Trophoblast cell (in vitro differentiated cells and primary cell): ENCODE data around the gene RAVER2.

Source experiments
- DNase-seq, 2 donors: peaks; one replicate each; pipeline ENCODE4 v3.0.0-alpha.2; 2016
- H2AFZ ChIP-seq: 2 replicates; pipeline ENCODE4 v1.6.1; 2013; ENCODE audit warnings: low read length, moderate library complexity, mild to moderate bottlenecking; ENCODE audit not compliant: insufficient read depth, poor library complexity
- H2AK5ac ChIP-seq: 2 replicates; pipeline ENCODE4 v1.6.1; 2013; ENCODE audit warnings: mild to moderate bottlenecking, low read length
- H2BK120ac ChIP-seq: 2 replicates; pipeline ENCODE4 v1.6.1; 2013; ENCODE audit warnings: low read length, mild to moderate bottlenecking, moderate library complexity; ENCODE audit not compliant: insufficient read depth, poor library complexity
- H2BK12ac ChIP-seq: 2 replicates; pipeline ENCODE4 v1.6.1; 2013; ENCODE audit warnings: mild to moderate bottlenecking, low read length, moderate library complexity
- H2BK5ac ChIP-seq: 2 replicates; pipeline ENCODE4 v1.6.1; 2013; ENCODE audit warnings: low read length, low read depth, moderate library complexity, mild to moderate bottlenecking; ENCODE audit not compliant: poor library complexity
- H3K14ac ChIP-seq: 2 replicates; pipeline ENCODE4 v1.6.1; 2013; ENCODE audit warnings: mild to moderate bottlenecking, low read length
- H3K18ac ChIP-seq: 2 replicates; pipeline ENCODE4 v1.6.1; 2013; ENCODE audit warnings: mild to moderate bottlenecking, low read length
- H3K23ac ChIP-seq: 2 replicates; pipeline ENCODE4 v1.6.1; 2013; ENCODE audit warnings: low read length
- H3K27ac ChIP-seq: 2 replicates; pipeline ENCODE4 v1.5.1; 2013; ENCODE audit warnings: low read depth, mild to moderate bottlenecking, inconsistent platforms, low read length, moderate library complexity
- H3K27me3 ChIP-seq: 2 replicates; pipeline ENCODE4 v1.6.1; 2013; ENCODE audit warnings: inconsistent platforms, mild to moderate bottlenecking, low read length, moderate library complexity; ENCODE audit not compliant: insufficient read depth
- H3K36me3 ChIP-seq, 2 experiments: 1 replicate in 1 of 2; 2 replicates in 1 of 2; pipeline ENCODE4 v1.6.1; 2013; ENCODE audit warnings: low read length in 2 of 2, mild to moderate bottlenecking in 2 of 2, moderate library complexity in 1 of 2; ENCODE audit not compliant: insufficient read depth in 2 of 2, control insufficient read depth in 1 of 2
- H3K4ac ChIP-seq: 2 replicates; pipeline ENCODE4 v1.6.1; 2013; ENCODE audit warnings: low read depth, mild to moderate bottlenecking, low read length, moderate library complexity
- H3K4me1 ChIP-seq, 2 experiments: 1 replicate in 1 of 2; 2 replicates in 1 of 2; pipeline ENCODE4 v1.6.1; 2013; ENCODE audit warnings: low read length in 2 of 2, mild to moderate bottlenecking in 2 of 2, moderate library complexity in 1 of 2; ENCODE audit not compliant: insufficient read depth in 2 of 2, control insufficient read depth in 1 of 2
- H3K4me2 ChIP-seq: 2 replicates; pipeline ENCODE4 v1.6.1; 2013; ENCODE audit warnings: inconsistent platforms, mild to moderate bottlenecking, low read length, moderate library complexity
- H3K4me3 ChIP-seq: 2 replicates; pipeline ENCODE4 v1.5.1; 2013; ENCODE audit warnings: mild to moderate bottlenecking, low read depth, low read length, inconsistent platforms
- H3K79me1 ChIP-seq: one replicate; pipeline ENCODE4 v1.6.1; 2013; ENCODE audit warnings: low read length
- H3K79me2 ChIP-seq: 2 replicates; pipeline ENCODE4 v1.6.1; 2013; ENCODE audit warnings: low read length, mild to moderate bottlenecking; ENCODE audit not compliant: control insufficient read depth, insufficient read depth, poor library complexity
- H3K9ac ChIP-seq: 2 replicates; pipeline ENCODE4 v1.6.1; 2013; ENCODE audit warnings: mild to moderate bottlenecking, low read length
- H3K9me3 ChIP-seq: 2 replicates; pipeline ENCODE4 v1.6.1; 2013; ENCODE audit warnings: low read depth, mild to moderate bottlenecking, control low read depth, inconsistent platforms, low read length; ENCODE audit not compliant: insufficient read depth
- H4K12ac ChIP-seq: 2 replicates; pipeline ENCODE4 v1.6.1; 2013; ENCODE audit warnings: low read depth, mild to moderate bottlenecking, low read length, moderate library complexity
- H4K8ac ChIP-seq: 2 replicates; pipeline ENCODE4 v1.6.1; 2013; ENCODE audit warnings: low read depth, mild to moderate bottlenecking, low read length, moderate library complexity
- H4K91ac ChIP-seq: one replicate; pipeline ENCODE4 v1.6.1; 2013; ENCODE audit warnings: low read depth, mild to moderate bottlenecking, low read length, moderate library complexity
- WGBS: extraction: QIAGEN DNeasy Blood & Tissue Kit; methylation state at CpG from one replicate; pipeline ENCODE4 v1.1.7; 2013; ENCODE audit warnings: missing lambda C conversion rate; ENCODE audit not compliant: insufficient read length, insufficient coverage; ENCODE audit errors: extremely low coverage; 5-methylcytosine and 5-hydroxymethylcytosine counted together

RAVER2 gene

DNA sequence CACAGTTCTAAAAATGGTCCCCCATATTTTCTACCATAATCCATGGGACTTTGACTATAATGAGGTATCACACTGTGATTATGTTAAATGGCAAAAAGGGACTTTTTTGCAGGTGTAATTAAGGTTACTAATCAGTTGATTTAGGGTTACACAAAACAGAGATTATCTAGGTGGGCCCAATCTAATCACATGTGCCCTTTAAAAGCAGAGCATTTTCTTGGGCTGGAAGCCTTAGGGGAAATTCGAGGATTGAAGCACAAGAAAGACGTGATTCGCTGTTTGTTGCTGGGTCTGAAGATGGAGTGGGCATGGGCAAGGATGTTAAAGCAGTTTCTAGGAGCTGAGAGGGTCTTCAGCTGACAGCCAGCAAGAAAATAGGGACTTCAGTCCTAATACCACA, 13.4 kb downstream of the RAVER2 start:
- no peaks in the 10 kb centered on the region for H3K27me3 ChIP-seq
- no peak overlapping the region for H3K27ac ChIP-seq
- no CpG with 5 or more reads among the region's 3 CpGs for WGBS
- H4K12ac ChIP-seq, result no peak overlapping the region
- no peaks in the 10 kb centered on the region for H3K36me3 ChIP-seq
- no peak overlapping the region for H3K4me2 ChIP-seq
- no peak for DNase-seq
- H3K23ac ChIP-seq, result no peak overlapping the region
- no peak overlapping the region for H2BK5ac ChIP-seq
- no peak overlapping the region for H2BK120ac ChIP-seq
- H3K79me1 ChIP-seq, result no peaks in the 10 kb centered on the region
- H3K4ac ChIP-seq, result no peak overlapping the region
- no peak overlapping the region for H2AK5ac ChIP-seq
- H3K4me1 ChIP-seq, result no peaks in the 10 kb centered on the region
- H3K4me3 ChIP-seq, result no peak overlapping the region
- H3K79me2 ChIP-seq, result no peaks in the 10 kb centered on the region
- H3K14ac ChIP-seq, result no peak overlapping the region
- H3K9me3 ChIP-seq, result no peaks in the 10 kb centered on the region
- no peak overlapping the region for H2AFZ ChIP-seq
- H2BK12ac ChIP-seq, result no peak overlapping the region
- H4K8ac ChIP-seq, result no peak overlapping the region
- H3K9ac ChIP-seq, result no peak overlapping the region
- no peak overlapping the region for H3K18ac ChIP-seq
- no peak overlapping the region for H4K91ac ChIP-seq

DNA sequence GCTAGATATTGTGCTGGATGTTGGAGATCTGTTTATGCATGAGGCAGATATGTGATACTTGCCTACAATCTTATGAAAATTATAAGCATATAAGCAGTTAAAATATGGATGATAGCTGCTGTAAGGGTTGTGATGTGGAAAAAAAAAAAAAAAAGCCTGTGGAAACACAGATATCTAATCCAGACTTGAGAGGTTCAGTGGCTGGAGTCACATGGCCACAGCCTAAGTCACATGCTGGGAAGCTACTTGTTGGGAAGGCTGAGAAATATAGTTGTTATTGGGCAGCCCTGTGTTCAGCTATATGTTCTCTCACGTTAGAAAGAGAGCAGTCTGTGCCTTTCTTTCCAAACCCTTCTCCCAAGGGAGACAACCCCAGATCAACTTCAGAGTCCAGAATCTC, 15.1 kb downstream of the RAVER2 start:
- Histone ChIP-seq H4K12ac (no peak overlapping the region), H3K14ac (no peak overlapping the region), H3K9ac (no peak overlapping the region), H2BK120ac (no peak overlapping the region), H3K23ac (no peak overlapping the region), H3K4me3 (no peak overlapping the region), H3K79me1 (no peaks in the 10 kb centered on the region), H2BK12ac (no peak overlapping the region), H3K79me2 (no peaks in the 10 kb centered on the region), H2BK5ac (no peak overlapping the region), H2AK5ac (no peak overlapping the region), H4K8ac (no peak overlapping the region), H2AFZ (no peak overlapping the region), H3K4me1 (no peaks in the 10 kb centered on the region), H3K4ac (no peak overlapping the region), H4K91ac (no peak overlapping the region), H3K4me2 (no peak overlapping the region), H3K27me3 (no peaks in the 10 kb centered on the region), H3K9me3 (no peaks in the 10 kb centered on the region), H3K27ac (no peak overlapping the region), H3K36me3 (no peaks in the 10 kb centered on the region), H3K18ac (no peak overlapping the region)
- no CpG with 5 or more reads among the region's 1 CpG for WGBS
- no peak for DNase-seq

DNA sequence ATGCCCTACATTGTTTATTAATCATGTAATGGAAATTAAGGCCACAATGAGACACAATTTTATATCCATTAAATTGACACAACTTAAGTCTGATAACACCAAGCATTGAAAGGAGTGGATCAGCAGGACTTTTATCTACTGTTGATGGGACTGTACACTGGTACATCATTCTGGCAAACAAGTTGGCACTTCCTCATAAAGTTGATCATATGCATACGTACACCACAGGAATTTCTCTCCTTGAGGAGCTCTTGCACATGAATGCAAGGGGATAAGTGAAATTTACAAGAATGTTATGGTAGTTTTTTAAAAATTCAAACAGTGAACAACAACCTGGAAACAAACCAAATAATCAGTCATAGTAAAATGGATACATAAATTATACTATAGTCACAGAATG, 20.1 kb downstream of the RAVER2 start:
- Histone ChIP-seq H3K4me1 (no peaks in the 10 kb centered on the region), H2BK12ac (no peak overlapping the region), H3K9ac (no peak overlapping the region), H2BK5ac (no peak overlapping the region), H4K91ac (no peak overlapping the region), H4K12ac (no peak overlapping the region), H2AK5ac (no peak overlapping the region), H3K23ac (no peak overlapping the region), H3K27ac (no peak overlapping the region), H3K79me2 (no peaks in the 10 kb centered on the region), H3K14ac (no peak overlapping the region), H2BK120ac (no peak overlapping the region), H3K18ac (no peak overlapping the region), H3K4me2 (no peak overlapping the region), H3K4ac (no peak overlapping the region), H3K27me3 (no peaks in the 10 kb centered on the region), H3K4me3 (no peak overlapping the region), H2AFZ (no peak overlapping the region), H3K9me3 (no peaks in the 10 kb centered on the region), H3K79me1 (no peaks in the 10 kb centered on the region), H3K36me3 (no peaks in the 10 kb centered on the region), H4K8ac (no peak overlapping the region)
- no CpG with 5 or more reads among the region's 1 CpG for WGBS
- no peak for DNase-seq

GRCh38 chr1:64765826-64766225, 21.0 kb downstream of the RAVER2 start:
- H3K9ac ChIP-seq, result no peak overlapping the region
- no peak overlapping the region for H2BK120ac ChIP-seq
- H3K4me3 ChIP-seq, result no peak overlapping the region
- H3K14ac ChIP-seq, result no peak overlapping the region
- no peaks in the 10 kb centered on the region for H3K4me1 ChIP-seq
- no peak overlapping the region for H2BK5ac ChIP-seq
- H3K27me3 ChIP-seq, result no peaks in the 10 kb centered on the region
- no peak overlapping the region for H2AK5ac ChIP-seq
- WGBS, result no CpG with 5 or more reads among the region's 2 CpGs
- no peak overlapping the region for H3K4ac ChIP-seq
- H4K91ac ChIP-seq, result no peak overlapping the region
- DNase-seq, result no peak
- H4K12ac ChIP-seq, result no peak overlapping the region
- no peak overlapping the region for H4K8ac ChIP-seq
- no peaks in the 10 kb centered on the region for H3K36me3 ChIP-seq
- no peak overlapping the region for H2BK12ac ChIP-seq
- H3K23ac ChIP-seq, result peak overlapping the region; percentile 53
- H3K4me2 ChIP-seq, result no peak overlapping the region
- H3K79me1 ChIP-seq, result no peaks in the 10 kb centered on the region
- H2AFZ ChIP-seq, result no peak overlapping the region
- H3K27ac ChIP-seq, result no peak overlapping the region
- no peaks in the 10 kb centered on the region for H3K79me2 ChIP-seq
- H3K9me3 ChIP-seq, result no peaks in the 10 kb centered on the region
- H3K18ac ChIP-seq, result no peak overlapping the region
